Stimulated activated naive CD8-positive, alpha-beta T cell treated with anti-CD3 and anti-CD28 coated beads, Interleukin-15, Interleukin-2, amounts not matched to agents 100 U/mL and 50 U/mL, for 24 hours (primary cell): ENCODE measurements around the gene SLC39A7.

Experiments used
- ATAC-seq: fragments of 150-1000 bp; cut with Tn5 transposase; one replicate; pipeline ENCODE4 v1.10.0; 2021
- DNase-seq: peaks from one replicate; pipeline ENCODE4 v3.0.0; 2021

The SLC39A7 gene

DNA sequence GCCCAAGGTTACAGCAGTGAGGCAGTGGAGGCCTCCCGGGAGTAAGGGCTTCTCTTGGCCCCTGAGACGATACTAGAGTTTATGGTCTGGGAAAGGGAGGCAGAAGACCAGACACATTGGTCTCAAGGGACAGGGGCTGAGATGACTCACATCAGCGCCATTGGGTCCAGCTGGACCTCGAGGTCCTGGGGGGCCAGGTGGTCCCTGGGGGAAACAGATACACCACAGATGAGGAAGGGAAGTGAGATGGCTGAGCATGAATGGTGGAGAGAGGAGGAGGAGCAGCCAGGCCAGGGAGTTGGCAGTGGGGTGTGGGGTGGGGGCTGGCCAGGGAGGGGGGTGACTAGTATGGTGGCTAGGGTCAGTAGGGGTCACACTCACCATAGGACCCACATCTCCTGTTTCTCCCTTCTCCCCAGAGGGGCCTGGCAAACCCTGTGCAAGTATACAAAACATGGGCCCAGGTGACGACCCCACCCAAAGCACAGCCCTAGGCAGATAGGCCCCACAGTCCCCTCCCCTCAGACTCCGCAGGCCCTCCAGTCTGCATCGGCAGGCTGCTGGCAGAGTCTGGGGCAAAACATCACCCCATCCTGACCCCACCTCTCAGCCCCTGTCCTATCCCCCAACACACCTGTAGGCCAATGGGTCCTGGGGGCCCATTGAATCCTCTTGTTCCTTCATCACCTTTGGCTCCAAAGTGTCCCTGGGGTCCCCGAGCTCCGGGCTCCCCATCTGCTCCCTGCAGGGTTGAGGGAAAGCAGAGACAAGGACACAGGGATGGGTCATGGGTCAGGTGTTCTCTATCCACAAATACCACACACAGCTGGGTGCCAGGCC lies 30.3 kb upstream of the SLC39A7 start:
- ATAC-seq, result peak; percentile 4

DNA sequence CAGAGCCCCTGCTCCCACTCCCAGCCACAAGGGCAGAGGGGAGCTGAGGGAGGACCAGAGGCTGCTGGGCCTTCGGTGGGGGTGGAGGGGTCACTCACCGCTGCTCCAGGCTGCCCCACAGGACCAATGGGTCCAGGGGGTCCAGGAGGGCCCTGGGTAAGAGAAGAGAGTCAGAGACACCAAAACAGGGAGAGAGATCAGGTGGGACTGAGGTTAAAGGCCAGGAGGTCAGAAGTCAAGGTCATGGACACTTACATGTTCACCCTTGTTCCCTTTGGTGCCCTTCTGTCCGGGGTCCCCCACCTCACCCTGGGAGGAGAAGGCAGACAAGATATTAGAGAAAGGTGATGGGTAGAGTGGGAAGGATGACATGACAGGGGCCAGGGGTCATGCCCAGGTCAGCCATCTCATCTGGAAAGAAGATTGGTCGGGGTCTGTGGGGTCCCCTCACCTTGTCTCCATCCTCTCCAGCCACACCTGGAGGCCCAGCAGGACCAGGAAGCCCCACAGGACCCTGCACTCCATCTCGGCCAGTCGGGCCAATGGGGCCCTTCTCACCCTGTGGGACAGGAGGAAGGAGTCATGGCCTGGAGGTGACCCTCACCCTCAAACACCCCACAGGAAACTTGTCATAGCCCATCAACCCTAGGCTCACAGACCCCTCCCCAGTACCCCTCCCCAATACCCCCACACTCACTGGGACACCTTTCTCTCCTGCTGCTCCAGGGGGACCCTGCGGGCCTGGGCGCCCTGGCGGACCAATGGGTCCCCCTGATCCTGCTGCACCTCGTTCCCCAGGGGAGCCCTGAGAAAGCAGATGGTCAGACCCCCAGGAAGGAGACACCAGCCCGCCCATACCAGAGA lies 29.4 kb upstream of the SLC39A7 start:
- DNase-seq, result no peak
- ATAC-seq, result no peak

More for the DNA sequence above, 30.3 kb upstream of the SLC39A7 start:
- no peak for DNase-seq

DNA sequence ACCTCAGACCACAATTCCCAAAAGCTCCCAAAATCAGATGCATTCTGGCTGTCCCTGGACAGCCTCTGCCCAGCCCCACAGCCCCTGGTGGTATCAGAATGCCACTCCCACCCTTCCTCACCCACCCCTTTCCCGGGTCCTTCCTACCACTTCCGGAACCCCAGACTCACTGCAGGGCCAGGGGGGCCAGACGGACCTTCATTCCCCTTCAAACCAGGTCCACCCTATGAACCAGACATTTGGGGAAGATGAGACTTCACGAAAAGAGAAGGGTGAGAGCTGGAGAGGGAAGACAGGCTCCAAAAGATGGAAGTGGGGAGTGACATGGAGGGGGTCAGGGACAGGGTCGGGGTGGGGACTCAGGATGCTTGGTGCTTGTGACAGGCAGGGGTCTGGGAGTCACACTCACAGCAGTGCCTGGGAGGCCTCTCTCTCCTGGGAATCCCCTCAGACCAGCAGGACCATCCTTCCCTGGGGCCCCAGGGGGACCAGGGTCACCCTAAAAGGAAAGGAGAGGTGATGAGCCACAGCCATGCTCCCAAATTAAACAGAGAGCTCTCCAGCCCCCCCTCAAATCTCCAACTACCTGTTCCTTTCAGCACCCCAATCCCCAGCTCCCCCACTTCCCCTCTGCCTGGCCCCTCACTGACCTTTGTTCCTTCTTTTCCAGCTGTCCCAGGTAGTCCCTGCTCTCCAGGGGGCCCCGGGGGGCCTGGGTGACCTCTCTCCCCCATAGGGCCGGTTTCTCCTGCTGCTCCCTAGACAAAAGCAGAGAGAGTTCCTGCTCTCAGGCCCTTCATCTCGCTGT lies 28.6 kb upstream of the SLC39A7 start:
- ATAC-seq (no peak), DNase-seq (no peak)

GRCh38 chr6:33172688-33173534 lies 27.8 kb upstream of the SLC39A7 start:
- no peak for DNase-seq
- ATAC-seq, result no peak

- ATAC-seq (no peak), DNase-seq (no peak)
These were observed 27.0 kb upstream of the SLC39A7 start for GRCh38 chr6:33173535-33174180.

GRCh38 chr6:33174784-33175183 lies 25.9 kb upstream of the SLC39A7 start:
- DNase-seq (no peak), ATAC-seq (no peak)

- DNase-seq, result no peak
- no peak for ATAC-seq
These were observed 25.1 kb upstream of the SLC39A7 start for GRCh38 chr6:33175436-33176069.

DNA sequence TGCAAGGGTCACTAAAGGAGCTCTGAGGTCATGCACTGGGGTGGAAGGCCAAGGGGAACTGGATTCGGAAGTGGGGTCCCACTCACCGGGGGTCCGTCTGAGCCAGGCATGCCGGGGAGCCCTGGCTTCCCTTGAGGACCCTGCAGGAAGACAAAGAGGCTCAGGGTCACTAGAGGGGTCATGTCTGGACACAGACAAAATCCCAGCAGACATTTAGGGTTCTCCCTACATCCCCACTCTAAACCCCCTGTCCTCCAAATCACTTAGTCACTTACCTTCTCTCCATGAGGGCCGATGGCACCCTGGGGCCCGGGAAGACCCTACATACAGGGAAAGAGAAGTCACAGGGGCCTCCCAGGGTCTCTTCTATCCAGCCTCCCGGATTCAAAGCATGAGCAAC lies 23.8 kb upstream of the SLC39A7 start:
- DNase-seq (no peak), ATAC-seq (no peak)

DNA sequence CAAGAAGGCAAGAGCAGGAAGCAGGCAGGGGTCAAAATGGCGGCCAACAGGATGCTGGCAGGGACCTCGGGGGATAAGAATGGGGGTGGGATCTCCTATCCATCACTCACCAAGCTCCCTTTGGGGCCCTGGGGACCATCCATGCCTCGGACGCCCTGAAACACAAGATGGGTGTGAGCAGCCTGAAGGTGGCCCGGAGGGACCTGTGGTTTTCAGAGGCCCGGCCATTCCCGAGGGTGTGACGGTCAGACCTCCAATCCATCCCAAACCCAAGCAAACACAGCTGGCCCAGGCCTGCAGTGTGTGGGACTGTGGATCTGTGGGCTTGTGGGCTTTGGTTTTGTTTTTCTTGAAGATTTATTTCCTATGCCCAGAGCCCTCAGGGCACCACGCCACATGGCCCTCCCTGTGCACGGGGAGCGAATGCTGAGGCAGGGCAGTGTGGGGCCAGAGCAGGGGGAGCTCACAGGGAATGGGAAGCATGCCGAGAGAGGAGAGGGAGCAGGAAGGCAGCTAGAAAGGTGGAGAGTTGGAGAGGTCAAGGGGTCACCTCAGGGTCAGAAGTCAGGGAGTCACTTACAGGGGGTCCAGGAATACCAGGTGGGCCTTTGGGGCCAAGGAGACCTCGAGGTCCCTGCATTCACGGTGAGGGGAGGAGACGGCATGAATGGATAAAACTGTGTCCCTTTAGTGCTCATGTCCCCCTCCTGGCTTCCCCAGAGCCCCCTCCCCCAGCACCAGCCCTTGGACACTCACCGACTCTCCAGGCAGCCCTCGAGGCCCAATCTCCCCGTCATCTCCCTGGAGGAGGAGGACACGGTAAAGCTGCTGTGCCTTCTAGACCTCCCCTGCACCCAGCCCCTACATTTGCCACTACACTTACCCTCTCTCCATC lies 22.9 kb upstream of the SLC39A7 start:
- no peak for ATAC-seq
- DNase-seq, result no peak

GRCh38 chr6:33178755-33179475 lies 21.8 kb upstream of the SLC39A7 start:
- DNase-seq, result no peak
- ATAC-seq, result no peak

- DNase-seq (no peak), ATAC-seq (no peak)
These were observed 19.5 kb upstream of the SLC39A7 start for GRCh38 chr6:33181141-33181540.

- no peak for DNase-seq
- ATAC-seq, result no peak
These were observed 17.5 kb upstream of the SLC39A7 start for GRCh38 chr6:33183071-33183683.

DNA sequence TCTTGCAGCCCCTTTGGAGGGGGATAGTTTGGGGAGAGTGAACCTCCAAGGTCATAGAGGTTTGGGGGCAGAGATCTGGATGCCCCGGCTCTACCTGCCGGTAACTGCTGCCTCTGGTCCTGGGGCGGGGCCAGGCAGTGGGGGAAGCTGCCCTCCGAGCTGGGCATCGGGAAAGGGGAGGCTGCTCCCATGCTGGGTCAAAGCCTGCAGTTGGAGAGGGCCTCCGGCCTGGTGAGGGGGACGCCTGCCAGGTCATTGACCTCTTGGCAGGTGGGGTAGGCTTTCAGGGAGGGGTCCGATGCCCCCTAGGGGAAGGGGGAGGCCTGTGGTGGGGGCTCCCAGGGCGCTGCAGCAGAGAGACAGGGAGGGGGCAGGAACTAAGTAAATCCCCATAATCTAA lies 15.5 kb upstream of the SLC39A7 start:
- no peak for ATAC-seq
- no peak for DNase-seq

- DNase-seq, result no peak
- ATAC-seq, result no peak
These were observed 14.9 kb upstream of the SLC39A7 start for GRCh38 chr6:33185654-33186187.

DNA sequence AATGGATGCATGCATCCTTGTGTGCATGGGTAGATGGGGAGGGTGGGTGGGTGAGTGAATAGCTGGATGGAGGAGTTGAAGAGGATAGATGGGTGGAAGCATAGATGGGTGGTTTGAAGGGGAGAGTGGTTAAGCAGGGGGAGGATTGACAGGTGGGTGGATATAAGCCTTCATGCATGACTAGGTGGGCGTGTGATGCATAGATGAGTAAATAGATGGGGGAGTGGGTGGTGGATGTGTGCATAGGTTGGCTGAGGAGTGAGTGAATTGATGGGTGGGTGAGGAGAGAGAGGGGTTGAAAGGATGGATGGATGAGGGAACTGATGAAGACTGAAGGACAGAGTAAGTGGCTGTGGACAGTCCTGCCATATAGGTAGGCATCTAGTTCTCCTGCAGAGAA lies 12.9 kb upstream of the SLC39A7 start:
- DNase-seq (no peak), ATAC-seq (no peak)

DNA sequence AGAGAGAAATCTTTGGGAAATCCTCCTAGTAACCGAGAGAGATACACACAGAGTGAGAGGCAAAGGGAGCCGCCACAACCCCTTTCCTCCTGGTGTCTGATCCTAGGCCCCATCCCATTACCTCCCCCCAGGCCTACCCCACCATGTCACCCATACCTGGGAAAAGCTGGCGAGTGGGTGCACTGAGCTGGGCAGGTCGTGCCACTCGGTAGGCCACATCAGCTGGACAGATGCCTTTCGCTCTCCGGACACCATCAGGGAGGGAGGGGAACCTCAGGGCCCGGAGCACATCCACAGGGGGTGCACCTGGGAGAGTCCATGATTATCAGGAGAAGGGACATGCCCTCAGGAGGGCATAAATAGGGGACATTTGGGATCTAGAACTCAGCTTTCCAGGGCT lies 11.5 kb upstream of the SLC39A7 start:
- no peak for DNase-seq
- ATAC-seq, result no peak

DNA sequence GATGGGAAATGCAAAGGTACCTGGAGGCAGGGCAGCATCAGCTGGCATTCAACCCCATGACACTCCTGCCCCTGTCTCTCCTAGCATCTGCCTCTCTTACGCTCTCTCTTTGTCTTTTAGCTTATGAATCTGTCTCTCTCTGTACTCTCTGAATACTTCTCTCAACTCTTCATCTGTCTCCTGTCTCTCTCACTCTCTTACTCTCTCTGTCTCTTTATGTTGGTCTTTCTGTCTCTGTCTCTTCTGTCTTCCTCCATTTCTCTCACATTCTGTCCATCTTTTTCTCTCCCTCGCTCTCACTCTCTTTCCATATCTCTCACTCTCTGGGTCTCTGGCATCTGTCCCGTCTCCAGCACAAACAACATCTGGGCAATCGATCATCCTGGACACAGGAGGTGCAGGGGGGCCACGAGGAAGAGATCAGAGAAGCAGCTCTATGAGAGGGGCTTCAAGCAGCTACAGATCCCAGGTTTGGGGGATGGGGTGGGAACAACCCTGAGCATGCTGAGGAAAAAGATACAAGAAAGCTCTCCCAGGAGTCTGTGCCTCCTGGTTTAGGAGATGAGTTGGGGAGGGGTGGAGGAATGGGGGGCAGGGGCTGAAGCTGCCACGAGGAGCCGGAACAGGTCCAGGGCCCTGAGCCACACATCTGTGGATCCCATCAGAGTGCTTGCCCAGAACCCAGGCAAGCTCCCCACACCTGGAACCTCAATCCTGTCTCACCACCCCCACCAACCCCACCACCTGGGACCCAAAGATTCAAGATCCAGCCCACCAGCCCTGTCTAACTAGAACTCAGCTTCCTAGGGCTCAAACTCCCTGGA lies 10.8 kb upstream of the SLC39A7 start:
- ATAC-seq, result no peak
- no peak for DNase-seq
